Common myeloid progenitor, CD34-positive (primary cell): ENCODE data around the gene PHOSPHO1.
"Not testable (repeated sequence)": the region's sequence is repeated elsewhere in the genome, so short reads cannot be mapped to it uniquely, and the experiment has no call there.

Experiments
- CTCF ChIA-PET: fragments of 350-600 bp; sonication (Branson Sonifier 250); formaldehyde crosslinking; loops from one replicate; lab custom pipeline; 2021; ENCODE audit warnings: antibody characterized with exemption; lab: Charles Lee
- POLR2A ChIA-PET: fragments of 350-600 bp; sonication (Branson Sonifier 250); formaldehyde crosslinking; loops from one replicate; lab custom pipeline; 2021; ENCODE audit warnings: antibody characterized with exemption; lab: Charles Lee
- DNase-seq, 3 donors: peaks; one replicate each; pipeline versions ENCODE4 v3.0.0 to v3.0.0-alpha.2; 2013
- H3K27ac ChIP-seq, 2 experiments: 1 replicate in 1 of 2; 2 replicates in 1 of 2; pipeline ENCODE4 v1.7.0; 2013; ENCODE audit warnings: inconsistent platforms in 2 of 2, low read length in 2 of 2, mild to moderate bottlenecking in 2 of 2, low read depth in 1 of 2, moderate library complexity in 1 of 2; ENCODE audit not compliant: severe bottlenecking in 2 of 2, insufficient read depth in 1 of 2, poor library complexity in 1 of 2
- H3K27me3 ChIP-seq, 5 experiments: replicated peaks in 2 of 5; 1 replicate in 3 of 5; 2 replicates in 2 of 5; pipeline versions ENCODE4 v1.6.1 to v1.7.0; 2013; ENCODE audit warnings: low read length in 4 of 5, mild to moderate bottlenecking in 2 of 5, moderate library complexity in 2 of 5, inconsistent platforms in 1 of 5; ENCODE audit not compliant: insufficient read depth in 5 of 5, control insufficient read depth in 4 of 5
- H3K36me3 ChIP-seq, 4 experiments: 1 replicate in 2 of 4; 2 replicates in 2 of 4; pipeline versions ENCODE4 v1.6.1 to v1.7.0; 2013; ENCODE audit warnings: low read length in 3 of 4, control low read depth in 1 of 4, mild to moderate bottlenecking in 1 of 4; ENCODE audit not compliant: control insufficient read depth in 4 of 4, insufficient read depth in 4 of 4
- H3K4me1 ChIP-seq, 4 experiments: 1 replicate in 3 of 4; 2 replicates in 1 of 4; pipeline versions ENCODE4 v1.6.1 to v1.7.1; 2013; ENCODE audit warnings: low read length in 3 of 4, mild to moderate bottlenecking in 3 of 4, control low read depth in 1 of 4, inconsistent platforms in 1 of 4, moderate library complexity in 1 of 4; ENCODE audit not compliant: control insufficient read depth in 4 of 4, insufficient read depth in 4 of 4; ENCODE audit errors: control extremely low read depth in 1 of 4
- H3K4me3 ChIP-seq, 7 experiments: 1 replicate in 4 of 7; 2 replicates in 3 of 7; pipeline versions ENCODE4 v1.5.1 to v1.7.0; 2013; ENCODE audit warnings: mild to moderate bottlenecking in 7 of 7, low read length in 6 of 7, moderate library complexity in 6 of 7, inconsistent platforms in 2 of 7, low read depth in 2 of 7, control low read depth in 1 of 7; ENCODE audit not compliant: insufficient read depth in 4 of 7, control insufficient read depth in 1 of 7; ENCODE audit errors: extremely low read depth in 1 of 7
- H3K9me3 ChIP-seq, 5 experiments: 1 replicate in 4 of 5; 2 replicates in 1 of 5; pipeline versions ENCODE4 v1.6.1 to v1.7.1; 2013; ENCODE audit warnings: low read length in 4 of 5, mild to moderate bottlenecking in 2 of 5, inconsistent platforms in 1 of 5, low read depth in 1 of 5, moderate library complexity in 1 of 5; ENCODE audit not compliant: control insufficient read depth in 4 of 5, insufficient read depth in 2 of 5; ENCODE audit errors: control extremely low read depth in 1 of 5
- WGBS: methylation state at CpG from one replicate; pipeline ENCODE4 v1.1.5; 2013; ENCODE audit not compliant: insufficient coverage; 5-methylcytosine and 5-hydroxymethylcytosine counted together

Gene PHOSPHO1

GRCh38 chr17:49269356-49269755 is 38.8 kb upstream of the PHOSPHO1 start:
- Histone ChIP-seq H3K27ac (no peak overlapping the region), H3K9me3 (no peaks in the 10 kb centered on the region), H3K36me3 (no peaks in the 10 kb centered on the region), H3K4me1 (no peaks in the 10 kb centered on the region), H3K27me3 (no peaks in the 10 kb centered on the region), H3K4me3 (no peak overlapping the region)
- no peak for DNase-seq
- CTCF ChIA-PET: no interaction called here
- POLR2A ChIA-PET: no interaction called here
- 91% methylated on average over 5 of the region's 5 CpGs for WGBS

- WGBS: 83% methylated on average over 3 of the region's 3 CpGs
- ChIA-PET CTCF (interaction anchor here (1.2 kb wide), 1 partner anchor 23 kb away, joined by 4 read pairs; no protein-coding TSS in a partner anchor), POLR2A (no interaction called here)
- no peaks in the 10 kb centered on the region for H3K27me3 ChIP-seq
- no peak overlapping the region for H3K4me3 ChIP-seq
- H3K36me3 ChIP-seq: no peaks in the 10 kb centered on the region
- no peaks in the 10 kb centered on the region for H3K4me1 ChIP-seq
- H3K27ac ChIP-seq: no peak overlapping the region
- DNase-seq: no peak
- no peaks in the 10 kb centered on the region for H3K9me3 ChIP-seq
Observed at GRCh38 chr17:49267912-49268311, 37.3 kb upstream of the PHOSPHO1 start.

GRCh38 chr17:49266233-49266632 is 35.6 kb upstream of the PHOSPHO1 start:
- Histone ChIP-seq H3K9me3 (no peaks in the 10 kb centered on the region), H3K4me3 (no peak overlapping the region), H3K4me1 (no peaks in the 10 kb centered on the region), H3K27ac (no peak overlapping the region), H3K27me3 (peaks cover 0 to under 1% (median 0%) of the 10 kb centered on the region in 5 experiments), H3K36me3 (no peaks in the 10 kb centered on the region)
- DNase-seq: no peak
- WGBS: 100% methylated on average over 2 of the region's 2 CpGs
- ChIA-PET CTCF (no interaction called here), POLR2A (no interaction called here)

- DNase-seq, H3K9me3 ChIP-seq, H3K4me3 ChIP-seq, H3K27me3 ChIP-seq, H3K27ac ChIP-seq, H3K36me3 ChIP-seq: not testable (repeated sequence)
- peaks cover 0 to 16% (median 15%) of the 10 kb centered on the region in 4 experiments for H3K4me1 ChIP-seq
- POLR2A ChIA-PET: interaction anchor here (0.7 kb wide), 1 partner anchor 102 kb away, joined by 3 read pairs; no protein-coding TSS in a partner anchor
- 96% methylated on average over 9 of the region's 9 CpGs for WGBS
- CTCF ChIA-PET: interaction anchor here (1.3 to 1.7 kb wide), 2 partner anchors 34 to 81 kb away, joined by 3 to 7 read pairs; no protein-coding TSS in a partner anchor
Observed at GRCh38 chr17:49261540-49261939, 31.0 kb upstream of the PHOSPHO1 start.

- no peaks in the 10 kb centered on the region for H3K9me3 ChIP-seq
- CTCF ChIA-PET: interaction anchor here (0.8 to 1.7 kb wide), 5 partner anchors 26 to 80 kb away, joined by 3 to 7 read pairs (median 5); partner anchors contain the start of gene PHOSPHO1
- peaks cover 0 to 16% (median 15%) of the 10 kb centered on the region in 4 experiments for H3K4me1 ChIP-seq
- 0% methylated on average over 1 of the region's 11 CpGs for WGBS
- H3K27me3 ChIP-seq: peaks cover 0 to 7% (median 3%) of the 10 kb centered on the region in 5 experiments
- POLR2A ChIA-PET: interaction anchor here (1.3 kb wide), 1 partner anchor 30 kb away, joined by 6 read pairs; no protein-coding TSS in a partner anchor
- DNase-seq: no peak
- H3K36me3 ChIP-seq: no peaks in the 10 kb centered on the region
- H3K4me3 ChIP-seq: peak overlapping the region; percentile 19 to 78 (median 61)
- no peak overlapping the region for H3K27ac ChIP-seq
Observed at GRCh38 chr17:49260817-49261291, 30.3 kb upstream of the PHOSPHO1 start.

GRCh38 chr17:49260011-49260816 is 29.6 kb upstream of the PHOSPHO1 start:
- peaks cover 0 to 7% (median 3%) of the 10 kb centered on the region in 5 experiments for H3K27me3 ChIP-seq
- POLR2A ChIA-PET: interaction anchor here (1.3 kb wide), 1 partner anchor 31 kb away, joined by 6 read pairs; no protein-coding TSS in a partner anchor
- H3K4me1 ChIP-seq: peaks cover 0 to 16% (median 15%) of the 10 kb centered on the region in 4 experiments
- CTCF ChIA-PET: interaction anchor here (0.6 to 1.7 kb wide), 7 partner anchors 25 to 378 kb away, joined by 3 to 7 read pairs (median 4); partner anchors contain the start of gene PHOSPHO1
- no peaks in the 10 kb centered on the region for H3K36me3 ChIP-seq
- WGBS: under 1% methylated on average over 75 of the region's 77 CpGs
- no peak overlapping the region for H3K27ac ChIP-seq
- peak overlapping the region; percentile 19 to 78 (median 61) for H3K4me3 ChIP-seq
- H3K9me3 ChIP-seq: no peaks in the 10 kb centered on the region
- DNase-seq: peak; percentile 38 to 88 (median 81)
